A549 (cell line): ENCODE measurements around the gene OVCH2. TPM values are rescaled to one million over a fixed set of nuclear protein-coding genes. Genes with fewer than 3 reads are reported as not detected.

ENCODE experiments used
- ATAC-seq, 2 experiments: fragments of 200-7000 bp in 1 of 2; fragments of >200 bp in 1 of 2; cut with Nextera tagmentation in 1 of 2; cut with Tn5 transposase in 1 of 2; 3 replicates each; pipeline versions ENCODE4 v1.8.0 to v1.9.1; 2018 to 2020; ENCODE audit warnings: mild to moderate bottlenecking in 1 of 2, moderate library complexity in 1 of 2
- CTCF ChIA-PET: fragments of 300-600 bp; sonication (Branson Sonifier 250); formaldehyde crosslinking; extraction: SDS; loops from one replicate; lab custom pipeline; 2021; ENCODE audit warnings: antibody characterized with exemption, inconsistent platforms; lab: Yijun Ruan, JAX
- POLR2A ChIA-PET: fragments of 350-600 bp; formaldehyde crosslinking; extraction: SDS; loops from one replicate; lab custom pipeline; 2021; ENCODE audit warnings: antibody characterized with exemption, inconsistent platforms; lab: Yijun Ruan, JAX
- DNase-seq, 2 experiments: peaks; one replicate each; pipeline versions ENCODE4 v3.0.0 to v3.0.0-alpha.2; 2011 to 2016; ENCODE audit warnings: low read depth in 1 of 2, low spot score in 1 of 2
- FAIRE-seq: peaks from 2 replicates; lab custom pipeline; 2011; peaks lifted over from hg19 to GRCh38; lab: Jason Lieb, UNC
- H3K27ac ChIP-seq, 2 experiments: fragments of >200 bp; sonication (Bioruptor Twin); formaldehyde crosslinking; 3 replicates each; pipeline ENCODE4 v1.5.1; 2016 to 2017
- H3K4me1 ChIP-seq: fragments of >200 bp; sonication (Bioruptor Twin); formaldehyde crosslinking; 3 replicates; pipeline ENCODE4 v1.6.1; 2016
- H3K4me2 ChIP-seq: fragments of >200 bp; sonication (Bioruptor Twin); formaldehyde crosslinking; 3 replicates; pipeline ENCODE4 v1.6.1; 2016
- H3K4me3 ChIP-seq: fragments of >200 bp; sonication (Bioruptor Twin); formaldehyde crosslinking; 3 replicates; pipeline ENCODE4 v1.5.1; 2016
- H3K9me3 ChIP-seq: fragments of >200 bp; sonication (Bioruptor Twin); formaldehyde crosslinking; 3 replicates; pipeline ENCODE4 v1.6.1; 2016
- FOSB ChIP-seq: fragments of 250-450 bp; sonication (Bioruptor Pico); IDR thresholded peaks from 2 replicates; pipeline ENCODE4 v1.5.0; 2020; ENCODE audit warnings: mild to moderate bottlenecking, moderate library complexity
- FOSL2 ChIP-seq, 2 experiments: fragments of 450-650 bp in 1 of 2; fragments of >200 bp in 1 of 2; sonication (Bioruptor Twin) in 1 of 2; formaldehyde crosslinking; IDR thresholded peaks; 2 replicates each; pipeline versions ENCODE4 v1.5.0 to v1.6.1; 2016 to 2020; ENCODE audit warnings: mild to moderate bottlenecking in 1 of 2, moderate library complexity in 1 of 2
- HDAC2 ChIP-seq: fragments of 200-600 bp; sonication (generic); IDR thresholded peaks from 2 replicates; pipeline ENCODE4 v1.6.1; 2016
- MAZ ChIP-seq: fragments of 150-350 bp; IDR thresholded peaks from 2 replicates; pipeline ENCODE4 v1.6.1; 2014; ENCODE audit warnings: antibody characterized with exemption, low read depth, low read length, borderline replicate concordance
- MYC ChIP-seq: IDR thresholded peaks from 2 replicates; pipeline ENCODE4 v1.6.1; 2012; ENCODE audit warnings: mild to moderate bottlenecking, inconsistent platforms, low read length, improper control_type of control experiment, borderline replicate concordance
- NFE2L2 ChIP-seq: fragments of 150-350 bp; conservative IDR thresholded peaks from 2 replicates; pipeline ENCODE4 v1.6.1; 2014; ENCODE audit warnings: low read length
- NPAS2 ChIP-seq: fragments of 250-450 bp; sonication (Bioruptor Pico); IDR thresholded peaks from 2 replicates; pipeline ENCODE4 v1.8.0; 2022; ENCODE audit warnings: mild to moderate bottlenecking, moderate library complexity, borderline replicate concordance
- NR3C1 ChIP-seq: fragments of >200 bp; sonication (Bioruptor Twin); formaldehyde crosslinking; IDR thresholded peaks from 3 replicates; pipeline ENCODE4 v1.6.1; 2017
- POLR2AphosphoS2 ChIP-seq: conservative IDR thresholded peaks from 2 replicates; pipeline ENCODE4 v1.6.1; 2012; ENCODE audit warnings: low read length, improper control_type of control experiment, inconsistent platforms
- RAD21 ChIP-seq, 2 experiments: fragments of >200 bp in 1 of 2; sonication (Bioruptor Twin) in 1 of 2; formaldehyde crosslinking in 1 of 2; IDR thresholded peaks in 1 of 2; conservative IDR thresholded peaks in 1 of 2; 2 replicates in 1 of 2; 3 replicates in 1 of 2; pipeline ENCODE4 v1.6.1; 2012 to 2018; ENCODE audit warnings: inconsistent platforms in 1 of 2
- RFX5 ChIP-seq: fragments of 450-650 bp; IDR thresholded peaks from 2 replicates; pipeline ENCODE4 v1.7.1; 2014; ENCODE audit warnings: antibody characterized with exemption, mild to moderate bottlenecking, moderate library complexity
- SMC3 ChIP-seq: fragments of >200 bp; sonication (Bioruptor Twin); formaldehyde crosslinking; IDR thresholded peaks from 3 replicates; pipeline ENCODE4 v1.6.1; 2018; ENCODE audit warnings: inconsistent platforms
- SREBF2 ChIP-seq: fragments of 450-650 bp; IDR thresholded peaks from 2 replicates; pipeline ENCODE4 v1.6.1; 2014; ENCODE audit warnings: mild to moderate bottlenecking, moderate library complexity
- USF2 ChIP-seq: fragments of 450-650 bp; IDR thresholded peaks from 2 replicates; pipeline ENCODE4 v1.6.1; 2014; ENCODE audit warnings: antibody characterized with exemption
- ZNF302 ChIP-seq: fragments of 250-450 bp; sonication (Bioruptor Pico); IDR thresholded peaks from 2 replicates; pipeline ENCODE4 v1.9.0; 2021; ENCODE audit warnings: inconsistent platforms, mild to moderate bottlenecking, moderate library complexity
- WGBS: methylation state at CpG from one replicate; pipeline ENCODE4 v1.1.6; 2017; ENCODE audit errors: missing lambda C conversion rate; 5-methylcytosine and 5-hydroxymethylcytosine counted together
- polyA plus RNA-seq, 4 experiments: library from polyadenylated mRNA; depleted of rRNA in 3 of 4; stranded (reverse); fragments of >200 nt; fragmentation: RNase III in 1 of 4; extraction: RNeasy Plus Mini Kit Qiagen cat#74134 plus additional on column Dnase treatment in 1 of 4; gene quantifications; 2 replicates in 3 of 4; 3 replicates in 1 of 4; pipeline ENCODE4 v1.2.3, GENCODE V29; 2011 to 2017
- TF ChIP-seq, protein P1 (sequence below): fragments of >200 bp; sonication (Bioruptor Twin); formaldehyde crosslinking; IDR thresholded peaks from 3 replicates; pipeline ENCODE4 v1.5.1; 2016
- TF ChIP-seq, protein P2 (sequence below): fragments of >200 bp; sonication (Bioruptor Twin); formaldehyde crosslinking; IDR thresholded peaks from 2 replicates; pipeline ENCODE4 v1.6.1; 2016
- TF ChIP-seq, protein P3 (sequence below): fragments of 250-450 bp; sonication (Bioruptor Pico); IDR thresholded peaks from 2 replicates; pipeline ENCODE4 v1.5.0; 2021; ENCODE audit warnings: mild to moderate bottlenecking, moderate library complexity, borderline replicate concordance

The OVCH2 gene
- polyA plus RNA-seq, 2 of the 4 experiments (the other 2 are of a cell fraction), result not detected

- no peaks in the 10 kb centered on the region for H3K9me3 ChIP-seq
- ChIA-PET CTCF (interaction anchor here (0.5 to 11.4 kb wide), 45 partner anchors 8 to 732 kb away, joined by 3 to 290 read pairs (median 5); partner anchors contain the start of gene PPFIBP2), POLR2A (interaction anchor here (1.4 kb wide), 1 partner anchor 86 kb away, joined by 14 read pairs; no protein-coding TSS in a partner anchor)
- no peak overlapping the region for H3K4me2 ChIP-seq
- FAIRE-seq, result no peak
- DNase-seq, result peak; percentile 49 to 77
- peak overlapping the region in 1 of 2 experiments; percentile 74; a peak in 3 of 6 replicates for H3K27ac ChIP-seq
- ATAC-seq, result peak; percentile 90 to 96
- peak; percentile 95 for TF ChIP-seq SMC3
- TF ChIP-seq RAD21 (conservative IDR thresholded peaks at IDR 0.05 in 1 of 2, IDR thresholded peaks at IDR 0.05 in 1 of 2), result peak; percentile 93 to 95
- no peak for TF ChIP-seq FOSB
- TF ChIP-seq, protein P1, sequence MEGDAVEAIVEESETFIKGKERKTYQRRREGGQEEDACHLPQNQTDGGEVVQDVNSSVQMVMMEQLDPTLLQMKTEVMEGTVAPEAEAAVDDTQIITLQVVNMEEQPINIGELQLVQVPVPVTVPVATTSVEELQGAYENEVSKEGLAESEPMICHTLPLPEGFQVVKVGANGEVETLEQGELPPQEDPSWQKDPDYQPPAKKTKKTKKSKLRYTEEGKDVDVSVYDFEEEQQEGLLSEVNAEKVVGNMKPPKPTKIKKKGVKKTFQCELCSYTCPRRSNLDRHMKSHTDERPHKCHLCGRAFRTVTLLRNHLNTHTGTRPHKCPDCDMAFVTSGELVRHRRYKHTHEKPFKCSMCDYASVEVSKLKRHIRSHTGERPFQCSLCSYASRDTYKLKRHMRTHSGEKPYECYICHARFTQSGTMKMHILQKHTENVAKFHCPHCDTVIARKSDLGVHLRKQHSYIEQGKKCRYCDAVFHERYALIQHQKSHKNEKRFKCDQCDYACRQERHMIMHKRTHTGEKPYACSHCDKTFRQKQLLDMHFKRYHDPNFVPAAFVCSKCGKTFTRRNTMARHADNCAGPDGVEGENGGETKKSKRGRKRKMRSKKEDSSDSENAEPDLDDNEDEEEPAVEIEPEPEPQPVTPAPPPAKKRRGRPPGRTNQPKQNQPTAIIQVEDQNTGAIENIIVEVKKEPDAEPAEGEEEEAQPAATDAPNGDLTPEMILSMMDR, result peak; percentile 81
- H3K4me3 ChIP-seq, result no peak overlapping the region
- peaks cover 5% of the 10 kb centered on the region; the same call in 2 of the 3 replicates for H3K4me1 ChIP-seq
- 59% methylated on average over 15 of the region's 15 CpGs for WGBS
Observed at GRCh38 chr11:7657306-7658025, 48.8 kb downstream of the OVCH2 start.

DNA sequence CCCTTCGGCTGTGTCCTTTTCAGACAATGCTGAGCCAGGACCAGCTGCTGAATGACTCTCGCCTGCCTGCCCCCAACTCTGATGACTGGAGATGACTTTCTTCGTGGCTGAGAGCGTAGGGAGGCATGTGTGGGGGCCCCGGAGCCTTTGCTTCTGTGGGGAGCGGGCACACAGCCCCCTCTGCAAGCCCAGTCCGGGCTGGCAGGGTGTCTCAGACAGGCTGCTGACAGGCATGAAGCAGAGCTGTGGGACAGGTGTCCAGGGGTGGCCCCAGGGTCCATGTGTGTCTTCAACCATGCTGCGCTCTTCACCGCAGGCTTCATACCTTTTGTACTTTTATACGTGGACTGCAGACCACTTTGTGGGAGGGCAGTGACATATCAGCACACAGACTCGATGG is 49.6 kb downstream of the OVCH2 start:
- ChIA-PET CTCF (interaction anchor here (0.7 to 11.4 kb wide), 42 partner anchors 8 to 731 kb away, joined by 3 to 290 read pairs (median 5); partner anchors contain the start of gene PPFIBP2), POLR2A (interaction anchor here (1.4 kb wide), 1 partner anchor 85 kb away, joined by 14 read pairs; no protein-coding TSS in a partner anchor)
- FAIRE-seq (no peak), ATAC-seq (peak; percentile 11 to 44; a peak in 3 of 6 replicates), DNase-seq (no peak)
- WGBS, result 92% methylated on average over 10 of the region's 11 CpGs
- TF ChIP-seq POLR2AphosphoS2 (no peak), NR3C1 (no peak), MAZ (no peak), FOSL2 (IDR thresholded peaks at IDR 0.05) (no peak), FOSL2 (CRISPR knock-in tag; IDR thresholded peaks at IDR 0.05) (no peak)
- H3K4me3 ChIP-seq, result no peak overlapping the region
- H3K27ac ChIP-seq, result peak overlapping the region in 1 of 2 experiments; percentile 74; a peak in 3 of 6 replicates
- no peak overlapping the region for H3K4me2 ChIP-seq
- H3K9me3 ChIP-seq, result no peaks in the 10 kb centered on the region
- peaks cover 5% of the 10 kb centered on the region; the same call in 2 of the 3 replicates for H3K4me1 ChIP-seq

DNA sequence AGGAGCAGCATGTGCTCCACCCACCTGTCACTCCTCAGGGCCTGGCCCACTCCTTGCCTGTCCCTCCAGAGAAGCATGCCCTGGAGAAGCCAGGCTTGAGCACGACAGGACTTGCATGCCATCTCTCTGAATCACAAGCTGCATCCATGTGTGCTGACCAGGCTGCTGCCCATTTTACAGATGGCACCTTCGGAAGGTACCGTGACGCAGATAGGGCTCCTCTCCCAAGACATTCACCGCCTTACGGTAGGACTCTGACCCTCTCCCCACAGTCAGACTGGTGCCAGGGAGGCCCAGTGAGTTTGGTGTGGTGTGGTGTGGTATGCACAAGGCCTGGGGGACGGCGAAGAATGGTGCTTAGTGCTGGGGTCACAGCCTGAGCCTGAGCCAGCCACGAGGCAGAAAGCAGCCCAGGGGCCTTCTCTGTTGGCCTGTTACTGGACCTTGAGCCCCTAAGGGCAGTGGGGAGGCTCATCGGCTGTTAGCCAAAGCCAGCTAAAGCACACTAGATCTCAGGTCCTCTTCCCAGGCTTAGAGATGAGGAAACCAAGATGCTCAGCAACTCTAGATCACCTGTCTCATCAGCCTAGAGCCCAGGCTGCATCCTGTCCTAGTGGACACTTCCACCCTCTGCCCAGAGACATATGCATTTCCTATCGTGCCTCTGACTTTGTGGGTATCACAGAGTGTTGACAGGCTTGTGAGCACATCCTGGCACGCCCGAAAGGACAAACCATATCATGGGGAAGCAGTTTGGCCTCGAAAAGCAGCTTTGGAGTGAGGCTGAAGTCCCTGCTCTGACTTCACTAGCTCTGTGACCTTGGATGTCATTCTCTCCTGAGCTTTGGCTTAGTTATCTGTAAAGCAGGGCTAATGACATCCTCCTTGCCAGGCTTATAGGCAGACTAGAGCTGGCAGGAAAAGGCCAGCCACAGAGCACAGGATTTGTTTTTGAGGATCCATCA is 50.7 kb downstream of the OVCH2 start:
- FAIRE-seq, result no peak
- H3K27ac ChIP-seq, result peak overlapping the region in 1 of 2 experiments; percentile 31; a peak in 1 of 6 replicates

More for the DNA sequence above, 50.7 kb downstream of the OVCH2 start:
- H3K4me2 ChIP-seq, result no peak overlapping the region
- no peak overlapping the region for H3K4me3 ChIP-seq
- ATAC-seq (peak in 1 of 2 experiments; percentile 8; a peak in 1 of 6 replicates), DNase-seq (no peak)
- H3K9me3 ChIP-seq, result no peaks in the 10 kb centered on the region
- 85% methylated on average over 14 of the region's 14 CpGs for WGBS
- TF ChIP-seq FOSL2 (IDR thresholded peaks at IDR 0.05), result no peak
- no peak for TF ChIP-seq FOSL2 (CRISPR knock-in tag; IDR thresholded peaks at IDR 0.05)
- no peak for TF ChIP-seq NR3C1
- TF ChIP-seq NFE2L2, result no peak
- no peak for TF ChIP-seq RAD21 (conservative IDR thresholded peaks at IDR 0.05 in 1 of 2, IDR thresholded peaks at IDR 0.05 in 1 of 2)
- no peak for TF ChIP-seq FOSB
- TF ChIP-seq USF2, result no peak
- no peak for TF ChIP-seq SREBF2
- TF ChIP-seq, protein P2, sequence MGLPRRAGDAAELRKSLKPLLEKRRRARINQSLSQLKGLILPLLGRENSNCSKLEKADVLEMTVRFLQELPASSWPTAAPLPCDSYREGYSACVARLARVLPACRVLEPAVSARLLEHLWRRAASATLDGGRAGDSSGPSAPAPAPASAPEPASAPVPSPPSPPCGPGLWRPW, result no peak
- TF ChIP-seq HDAC2, result no peak
- TF ChIP-seq, protein P3, sequence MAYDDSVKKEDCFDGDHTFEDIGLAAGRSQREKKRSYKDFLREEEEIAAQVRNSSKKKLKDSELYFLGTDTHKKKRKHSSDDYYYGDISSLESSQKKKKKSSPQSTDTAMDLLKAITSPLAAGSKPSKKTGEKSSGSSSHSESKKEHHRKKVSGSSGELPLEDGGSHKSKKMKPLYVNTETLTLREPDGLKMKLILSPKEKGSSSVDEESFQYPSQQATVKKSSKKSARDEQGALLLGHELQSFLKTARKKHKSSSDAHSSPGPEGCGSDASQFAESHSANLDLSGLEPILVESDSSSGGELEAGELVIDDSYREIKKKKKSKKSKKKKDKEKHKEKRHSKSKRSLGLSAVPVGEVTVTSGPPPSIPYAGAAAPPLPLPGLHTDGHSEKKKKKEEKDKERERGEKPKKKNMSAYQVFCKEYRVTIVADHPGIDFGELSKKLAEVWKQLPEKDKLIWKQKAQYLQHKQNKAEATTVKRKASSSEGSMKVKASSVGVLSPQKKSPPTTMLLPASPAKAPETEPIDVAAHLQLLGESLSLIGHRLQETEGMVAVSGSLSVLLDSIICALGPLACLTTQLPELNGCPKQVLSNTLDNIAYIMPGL, result no peak
- no peak for TF ChIP-seq MYC
- no peak for TF ChIP-seq RFX5
- no peak for TF ChIP-seq NPAS2
- no peak for TF ChIP-seq ZNF302 (CRISPR knock-in tag)
- peaks cover 5% of the 10 kb centered on the region; the same call in 2 of the 3 replicates for H3K4me1 ChIP-seq
- POLR2A ChIA-PET, result no interaction called here
- CTCF ChIA-PET, result interaction anchor here (1.7 to 11.4 kb wide), 7 partner anchors 10 to 214 kb away, joined by 4 to 290 read pairs (median 23); partner anchors contain the start of gene PPFIBP2
